ENCODE data around the gene FREM1.

FREM1 gene

DNA sequence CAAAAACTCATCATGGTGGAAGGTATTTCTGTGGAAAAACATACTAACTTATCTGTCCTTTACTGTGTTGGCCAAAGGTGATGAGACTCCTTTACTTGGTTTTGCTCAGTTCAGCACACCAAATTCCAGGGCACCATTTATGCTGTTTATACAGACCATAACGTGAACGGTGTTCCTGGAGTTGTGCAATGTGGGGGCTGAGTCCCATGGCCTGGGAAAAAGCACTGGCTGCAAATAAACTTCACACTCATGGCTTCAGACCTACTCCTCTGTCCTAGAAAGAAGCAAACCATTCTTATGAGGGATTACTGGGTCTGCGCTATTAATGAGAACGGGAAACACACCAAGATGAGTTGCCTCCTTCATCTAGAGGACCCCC, 10.4 kb downstream of the FREM1 start:
- no peak for ATAC-seq
- TF ChIP-seq, protein P1, sequence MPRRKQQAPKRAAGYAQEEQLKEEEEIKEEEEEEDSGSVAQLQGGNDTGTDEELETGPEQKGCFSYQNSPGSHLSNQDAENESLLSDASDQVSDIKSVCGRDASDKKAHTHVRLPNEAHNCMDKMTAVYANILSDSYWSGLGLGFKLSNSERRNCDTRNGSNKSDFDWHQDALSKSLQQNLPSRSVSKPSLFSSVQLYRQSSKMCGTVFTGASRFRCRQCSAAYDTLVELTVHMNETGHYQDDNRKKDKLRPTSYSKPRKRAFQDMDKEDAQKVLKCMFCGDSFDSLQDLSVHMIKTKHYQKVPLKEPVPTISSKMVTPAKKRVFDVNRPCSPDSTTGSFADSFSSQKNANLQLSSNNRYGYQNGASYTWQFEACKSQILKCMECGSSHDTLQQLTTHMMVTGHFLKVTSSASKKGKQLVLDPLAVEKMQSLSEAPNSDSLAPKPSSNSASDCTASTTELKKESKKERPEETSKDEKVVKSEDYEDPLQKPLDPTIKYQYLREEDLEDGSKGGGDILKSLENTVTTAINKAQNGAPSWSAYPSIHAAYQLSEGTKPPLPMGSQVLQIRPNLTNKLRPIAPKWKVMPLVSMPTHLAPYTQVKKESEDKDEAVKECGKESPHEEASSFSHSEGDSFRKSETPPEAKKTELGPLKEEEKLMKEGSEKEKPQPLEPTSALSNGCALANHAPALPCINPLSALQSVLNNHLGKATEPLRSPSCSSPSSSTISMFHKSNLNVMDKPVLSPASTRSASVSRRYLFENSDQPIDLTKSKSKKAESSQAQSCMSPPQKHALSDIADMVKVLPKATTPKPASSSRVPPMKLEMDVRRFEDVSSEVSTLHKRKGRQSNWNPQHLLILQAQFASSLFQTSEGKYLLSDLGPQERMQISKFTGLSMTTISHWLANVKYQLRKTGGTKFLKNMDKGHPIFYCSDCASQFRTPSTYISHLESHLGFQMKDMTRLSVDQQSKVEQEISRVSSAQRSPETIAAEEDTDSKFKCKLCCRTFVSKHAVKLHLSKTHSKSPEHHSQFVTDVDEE (CRISPR knock-in tag; IDR thresholded peaks at IDR 0.05), result no peak
- TF ChIP-seq ZNF565 (CRISPR knock-in tag; conservative IDR thresholded peaks at IDR 0.05; ENCODE audit: low read depth), result no peak
- TF ChIP-seq ZNF70 (CRISPR knock-in tag; IDR thresholded peaks at IDR 0.05), result no peak

DNA sequence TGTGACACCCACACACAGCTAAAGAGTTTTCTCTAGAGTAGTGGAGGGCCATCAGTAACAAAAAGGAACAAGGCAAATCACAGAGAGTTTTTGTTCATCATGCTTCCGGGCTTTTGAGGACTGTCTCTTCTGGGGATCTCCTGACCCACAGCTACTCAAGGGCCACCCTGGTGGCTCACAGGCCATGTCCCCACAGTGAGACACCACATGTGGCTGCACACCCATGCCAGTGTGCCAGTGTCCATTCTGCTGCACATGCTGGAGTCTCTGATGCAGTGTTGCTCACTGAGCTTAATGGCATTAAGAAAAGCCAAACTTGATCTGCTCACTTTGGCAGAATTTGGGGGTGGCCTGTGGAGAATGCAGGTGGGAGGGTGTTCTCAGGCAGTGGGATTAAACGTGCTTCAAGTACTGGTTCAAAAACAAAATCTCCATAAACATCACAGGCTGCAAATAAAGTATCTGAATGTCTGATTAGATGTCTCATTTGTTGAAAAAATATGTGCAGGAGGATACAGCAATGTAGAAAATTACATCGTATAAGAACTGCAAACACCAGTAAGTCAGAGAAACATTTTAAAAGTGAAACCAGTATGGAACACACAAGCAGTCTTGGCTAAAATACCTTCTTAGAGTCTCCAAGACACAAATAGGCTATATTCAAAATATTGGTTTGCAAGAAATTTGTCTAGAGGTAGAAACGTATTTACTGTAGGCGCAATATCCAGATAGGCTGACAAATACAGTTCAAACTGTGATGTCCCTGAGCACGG, 11.0 kb downstream of the FREM1 start:
- TF ChIP-seq, protein P2, sequence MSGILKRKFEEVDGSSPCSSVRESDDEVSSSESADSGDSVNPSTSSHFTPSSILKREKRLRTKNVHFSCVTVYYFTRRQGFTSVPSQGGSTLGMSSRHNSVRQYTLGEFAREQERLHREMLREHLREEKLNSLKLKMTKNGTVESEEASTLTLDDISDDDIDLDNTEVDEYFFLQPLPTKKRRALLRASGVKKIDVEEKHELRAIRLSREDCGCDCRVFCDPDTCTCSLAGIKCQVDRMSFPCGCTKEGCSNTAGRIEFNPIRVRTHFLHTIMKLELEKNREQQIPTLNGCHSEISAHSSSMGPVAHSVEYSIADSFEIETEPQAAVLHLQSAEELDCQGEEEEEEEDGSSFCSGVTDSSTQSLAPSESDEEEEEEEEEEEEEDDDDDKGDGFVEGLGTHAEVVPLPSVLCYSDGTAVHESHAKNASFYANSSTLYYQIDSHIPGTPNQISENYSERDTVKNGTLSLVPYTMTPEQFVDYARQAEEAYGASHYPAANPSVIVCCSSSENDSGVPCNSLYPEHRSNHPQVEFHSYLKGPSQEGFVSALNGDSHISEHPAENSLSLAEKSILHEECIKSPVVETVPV (CRISPR knock-in tag; IDR thresholded peaks at IDR 0.05), result no peak
- no peak for TF ChIP-seq GLIS3 (CRISPR knock-in tag; IDR thresholded peaks at IDR 0.05)
- no peak for TF ChIP-seq ZNF70 (CRISPR knock-in tag; IDR thresholded peaks at IDR 0.05)
- no peak for TF ChIP-seq OSR1 (CRISPR knock-in tag; IDR thresholded peaks at IDR 0.05)
- TF ChIP-seq ZNF565 (CRISPR knock-in tag; conservative IDR thresholded peaks at IDR 0.05; ENCODE audit: low read depth), result no peak
- TF ChIP-seq ZFP30 (CRISPR knock-in tag; IDR thresholded peaks at IDR 0.05), result no peak
- ATAC-seq, result no peak

DNA sequence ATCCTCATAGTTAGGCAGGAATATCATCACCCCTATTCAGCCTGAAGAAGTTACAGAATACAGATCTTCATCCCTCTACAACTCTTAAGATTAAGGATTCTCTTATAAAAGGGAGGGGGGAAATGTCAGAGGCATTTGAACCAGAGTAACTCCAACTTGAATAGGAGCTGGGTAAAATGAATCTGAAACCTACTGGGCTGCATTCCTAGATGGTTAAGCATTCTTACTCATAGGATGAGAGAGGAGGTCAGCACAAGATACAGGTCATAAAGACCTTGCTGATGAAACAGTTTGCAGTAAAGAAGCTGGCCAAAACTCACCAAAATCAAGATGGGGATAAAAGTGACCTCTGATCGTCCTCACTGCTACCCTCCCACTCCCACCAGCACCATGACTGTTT, 14.4 kb downstream of the FREM1 start:
- ATAC-seq, result no peak
- no peak for TF ChIP-seq ISL1 (CRISPR knock-in tag; IDR thresholded peaks at IDR 0.05)
- no peak for TF ChIP-seq ZNF70 (CRISPR knock-in tag; IDR thresholded peaks at IDR 0.05)
- no peak for TF ChIP-seq ZFP30 (CRISPR knock-in tag; IDR thresholded peaks at IDR 0.05)
- TF ChIP-seq ZNF565 (CRISPR knock-in tag; conservative IDR thresholded peaks at IDR 0.05; ENCODE audit: low read depth), result no peak
- TF ChIP-seq POU6F1 (CRISPR knock-in tag; IDR thresholded peaks at IDR 0.05; ENCODE audit: borderline replicate concordance, low read depth), result no peak
- no peak for TF ChIP-seq CSDC2 (CRISPR knock-in tag; IDR thresholded peaks at IDR 0.05)
- TF ChIP-seq, protein P2 (CRISPR knock-in tag; IDR thresholded peaks at IDR 0.05), result no peak
- no peak for TF ChIP-seq PPARA (CRISPR knock-in tag; IDR thresholded peaks at IDR 0.05; ENCODE audit: borderline replicate concordance)
- no peak for TF ChIP-seq OSR1 (CRISPR knock-in tag; IDR thresholded peaks at IDR 0.05)
- TF ChIP-seq, protein P3, sequence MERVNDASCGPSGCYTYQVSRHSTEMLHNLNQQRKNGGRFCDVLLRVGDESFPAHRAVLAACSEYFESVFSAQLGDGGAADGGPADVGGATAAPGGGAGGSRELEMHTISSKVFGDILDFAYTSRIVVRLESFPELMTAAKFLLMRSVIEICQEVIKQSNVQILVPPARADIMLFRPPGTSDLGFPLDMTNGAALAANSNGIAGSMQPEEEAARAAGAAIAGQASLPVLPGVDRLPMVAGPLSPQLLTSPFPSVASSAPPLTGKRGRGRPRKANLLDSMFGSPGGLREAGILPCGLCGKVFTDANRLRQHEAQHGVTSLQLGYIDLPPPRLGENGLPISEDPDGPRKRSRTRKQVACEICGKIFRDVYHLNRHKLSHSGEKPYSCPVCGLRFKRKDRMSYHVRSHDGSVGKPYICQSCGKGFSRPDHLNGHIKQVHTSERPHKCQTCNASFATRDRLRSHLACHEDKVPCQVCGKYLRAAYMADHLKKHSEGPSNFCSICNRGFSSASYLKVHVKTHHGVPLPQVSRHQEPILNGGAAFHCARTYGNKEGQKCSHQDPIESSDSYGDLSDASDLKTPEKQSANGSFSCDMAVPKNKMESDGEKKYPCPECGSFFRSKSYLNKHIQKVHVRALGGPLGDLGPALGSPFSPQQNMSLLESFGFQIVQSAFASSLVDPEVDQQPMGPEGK (CRISPR knock-in tag; IDR thresholded peaks at IDR 0.05; ENCODE audit: borderline replicate concordance), result no peak
- no peak for TF ChIP-seq RARB (CRISPR knock-in tag; IDR thresholded peaks at IDR 0.05)
- no peak for TF ChIP-seq TOX (CRISPR knock-in tag; IDR thresholded peaks at IDR 0.05; ENCODE audit: borderline replicate concordance)
- TF ChIP-seq ARNTL (CRISPR knock-in tag; IDR thresholded peaks at IDR 0.05; ENCODE audit: borderline replicate concordance, low read depth), result no peak
- TF ChIP-seq, protein P1 (CRISPR knock-in tag; IDR thresholded peaks at IDR 0.05), result no peak

Measured in SK-N-SH treated with all-trans-retinoic acid at 6 μM for 48 hours (cell line).